Measurements from ENCODE around the gene C10orf67. TPM values are rescaled to one million over a fixed set of nuclear protein-coding genes. Genes with fewer than 3 reads are reported as not detected.

Gene C10orf67
- total RNA-seq, 1 experiment from 2014 or later = not detected

- BruUV-seq (replicated peaks) = no TSS peak
- TF ChIP-seq JUND (IDR thresholded peaks at IDR 0.05) = no peak
- TF ChIP-seq EZH2phosphoT487 (IDR thresholded peaks at IDR 0.05; ENCODE audit: borderline replicate concordance) = no peak
- no peak for TF ChIP-seq SRF (IDR thresholded peaks at IDR 0.05; ENCODE audit: low read depth)
- TF ChIP-seq CTCF (IDR thresholded peaks at IDR 0.05 in 2 of 3, conservative IDR thresholded peaks at IDR 0.05 in 1 of 3; ENCODE audit: borderline replicate concordance in 1 of 3, insufficient read depth in 1 of 3, low read depth in 2 of 3, low read length in 2 of 3) = no peak
- no peak for TF ChIP-seq ATF3 (IDR thresholded peaks at IDR 0.05)
- TF ChIP-seq CBX3 (IDR thresholded peaks at IDR 0.05; ENCODE audit: low read depth) = no peak
- no peak for TF ChIP-seq REST (IDR thresholded peaks at IDR 0.05; ENCODE audit: low read depth)
- no peak for TF ChIP-seq RAD21 (IDR thresholded peaks at IDR 0.05; ENCODE audit: low read depth)
- no peak for TF ChIP-seq SP1 (IDR thresholded peaks at IDR 0.05; ENCODE audit: low read depth)
- TF ChIP-seq SIN3A (IDR thresholded peaks at IDR 0.05; ENCODE audit: low read depth) = no peak
- no peak for TF ChIP-seq YY1 (IDR thresholded peaks at IDR 0.05; ENCODE audit: extremely low read depth, insufficient replicate concordance, low read depth, low read length)
- no peak for TF ChIP-seq EZH2 (IDR thresholded peaks at IDR 0.05)
- Histone ChIP-seq H3K9me3 (ENCODE audit: control insufficient read depth in 1 of 2, insufficient read depth in 1 of 2, low read depth in 1 of 2, low read length in 2 of 2) (no peaks in the 10 kb centered on the region), H3K36me3 (ENCODE audit: control insufficient read depth in 1 of 2, insufficient read depth in 2 of 2, low read length in 2 of 2) (no peaks in the 10 kb centered on the region), H2AFZ (ENCODE audit: low read depth, low read length, poor library complexity, severe bottlenecking) (no peak overlapping the region), H4K20me1 (ENCODE audit: insufficient read depth) (no peaks in the 10 kb centered on the region), H3K79me2 (ENCODE audit: insufficient read depth, low read length) (no peaks in the 10 kb centered on the region), H3K9me2 (ENCODE audit: insufficient read depth) (no peaks in the 10 kb centered on the region), H3K4me1 (ENCODE audit: control insufficient read depth in 1 of 2, insufficient read depth in 2 of 2, low read length in 2 of 2) (no peaks in the 10 kb centered on the region), H3K27ac (ENCODE audit: low read depth, low read length) (no peak overlapping the region), H3K4me2 (ENCODE audit: low read length) (no peak overlapping the region), H3K4me3 (replicated peaks in 1 of 2; ENCODE audit: low read depth in 1 of 2, low read length in 2 of 2) (no peak overlapping the region), H3K27me3 (ENCODE audit: insufficient read depth, low read length) (no peaks in the 10 kb centered on the region), H3K9ac (ENCODE audit: low read length) (no peak overlapping the region)
- DNase-seq (ENCODE audit: low read depth, low spot score) (no peak), ATAC-seq (no peak)
- ChIA-PET POLR2A (no interaction called here), CTCF (no interaction called here), RAD21 (ENCODE audit: low non-redundant PET in 1 of 2, low total read pairs in 2 of 2, uncharacterized antibody in 2 of 2, unreplicated experiment in 2 of 2) (no interaction called here)
- intact Hi-C loops (cut with micrococcal nuclease) = no loop called here
These were observed 150.1 kb downstream of the C10orf67 start for GRCh38 chr10:23194471-23194965.

Data from HCT116 (cell line).